Activated CD4-positive, alpha-beta T cell treated with anti-CD3 and anti-CD28 coated beads for 24 hours (primary cell): ENCODE results near the gene TAOK3.
"Not testable (repeated sequence)": the region's sequence is repeated elsewhere in the genome, so short reads cannot be mapped to it uniquely, and the experiment has no call there.

Experiments used
- DNase-seq, 2 donors: peaks; one replicate each; pipeline ENCODE4 v3.0.0-alpha.2; 2020; ENCODE audit warnings: low read depth in 2 of 2

Gene TAOK3

GRCh38 chr12:118373616-118374015 lies 909 bp upstream of the TAOK3 start:
- no peak for DNase-seq

GRCh38 chr12:118371321-118372282 lies 1.1 kb downstream of the TAOK3 start:
- no peak for DNase-seq

- DNase-seq: no peak
Observed at GRCh38 chr12:118370601-118371000, 2.1 kb downstream of the TAOK3 start.

GRCh38 chr12:118368821-118369220 lies 3.9 kb downstream of the TAOK3 start:
- DNase-seq: no peak

GRCh38 chr12:118361889-118362288 lies 10.8 kb downstream of the TAOK3 start:
- no peak for DNase-seq

- no peak for DNase-seq
Observed at GRCh38 chr12:118361092-118361404, 11.7 kb downstream of the TAOK3 start.

- no peak for DNase-seq
Observed at GRCh38 chr12:118359541-118359915, 13.2 kb downstream of the TAOK3 start.

- no peak for DNase-seq
Observed at GRCh38 chr12:118358612-118359540, 13.8 kb downstream of the TAOK3 start.

GRCh38 chr12:118358008-118358359 lies 14.7 kb downstream of the TAOK3 start:
- DNase-seq: no peak

GRCh38 chr12:118357257-118358007 lies 15.3 kb downstream of the TAOK3 start:
- DNase-seq: peak in 1 of 2 donors; percentile 39

- DNase-seq: no peak
Observed at GRCh38 chr12:118356809-118357256, 15.9 kb downstream of the TAOK3 start.

- no peak for DNase-seq
Observed at GRCh38 chr12:118355843-118356242, 16.9 kb downstream of the TAOK3 start.

GRCh38 chr12:118354903-118355302 lies 17.8 kb downstream of the TAOK3 start:
- no peak for DNase-seq

- DNase-seq: not testable (repeated sequence)
Observed at GRCh38 chr12:118354503-118354902, 18.2 kb downstream of the TAOK3 start.

GRCh38 chr12:118353721-118354120 lies 19.0 kb downstream of the TAOK3 start:
- no peak for DNase-seq

- DNase-seq: no peak
Observed at GRCh38 chr12:118350908-118351559, 21.7 kb downstream of the TAOK3 start.

- no peak for DNase-seq
Observed at GRCh38 chr12:118347916-118348315, 24.8 kb downstream of the TAOK3 start.

GRCh38 chr12:118346895-118347294 lies 25.8 kb downstream of the TAOK3 start:
- DNase-seq: no peak

- DNase-seq: no peak
Observed at GRCh38 chr12:118345355-118345754, 27.4 kb downstream of the TAOK3 start.

- no peak for DNase-seq
Observed at GRCh38 chr12:118344829-118345228, 27.9 kb downstream of the TAOK3 start.

GRCh38 chr12:118342090-118342489 lies 30.6 kb downstream of the TAOK3 start:
- no peak for DNase-seq
